H9 (cell line): Measurements from ENCODE around the gene IFFO2. TPM values are rescaled to one million over a fixed set of nuclear protein-coding genes. Genes with fewer than 3 reads are reported as not detected.

Experiments used
- DNase-seq: peaks from one replicate; pipeline ENCODE4 v3.0.0-alpha.2; 2017
- H2AFZ ChIP-seq: one replicate; pipeline ENCODE4 v1.6.1; 2013; ENCODE audit warnings: mild to moderate bottlenecking, low read length, control low read depth, moderate library complexity
- H2AK5ac ChIP-seq: 2 replicates; pipeline ENCODE4 v1.6.1; 2013; ENCODE audit warnings: low read length, control low read depth, mixed read lengths; ENCODE audit not compliant: insufficient read length
- H2BK120ac ChIP-seq: one replicate; pipeline ENCODE4 v1.6.1; 2013; ENCODE audit warnings: low read depth, mild to moderate bottlenecking, low read length, control low read depth, inconsistent platforms; ENCODE audit not compliant: poor library complexity, severe bottlenecking
- H2BK12ac ChIP-seq: 2 replicates; pipeline ENCODE4 v1.6.1; 2013; ENCODE audit warnings: low read length, control low read depth, mixed read lengths, low read depth; ENCODE audit not compliant: insufficient read length
- H2BK15ac ChIP-seq: 2 replicates; pipeline ENCODE4 v1.6.1; 2013; ENCODE audit warnings: low read depth, low read length, control low read depth
- H2BK20ac ChIP-seq: one replicate; pipeline ENCODE4 v1.6.1; 2013; ENCODE audit warnings: low read depth, mild to moderate bottlenecking, low read length, control low read depth, inconsistent platforms; ENCODE audit not compliant: poor library complexity, severe bottlenecking
- H2BK5ac ChIP-seq: 2 replicates; pipeline ENCODE4 v1.6.1; 2013; ENCODE audit warnings: low read length, control low read depth, mixed read lengths; ENCODE audit not compliant: insufficient read length
- H3K14ac ChIP-seq: 2 replicates; pipeline ENCODE4 v1.6.1; 2013; ENCODE audit warnings: low read length, control low read depth; ENCODE audit not compliant: insufficient read depth
- H3K18ac ChIP-seq: 2 replicates; pipeline ENCODE4 v1.6.1; 2013; ENCODE audit warnings: low read depth, mild to moderate bottlenecking, mixed read lengths, low read length, control low read depth; ENCODE audit not compliant: insufficient read length
- H3K23ac ChIP-seq: 2 replicates; pipeline ENCODE4 v1.6.1; 2013; ENCODE audit warnings: low read length, control low read depth, mixed read lengths, low read depth; ENCODE audit not compliant: insufficient read length
- H3K23me2 ChIP-seq: 2 replicates; pipeline ENCODE4 v1.6.1; 2013; ENCODE audit warnings: low read depth, mild to moderate bottlenecking, mixed read lengths, low read length, control low read depth; ENCODE audit not compliant: insufficient read length, poor library complexity, severe bottlenecking
- H3K27ac ChIP-seq: 2 replicates; pipeline ENCODE4 v1.5.1; 2013; ENCODE audit warnings: low read length, control low read depth, mixed read lengths, low read depth; ENCODE audit not compliant: insufficient read length
- H3K27me3 ChIP-seq: 2 replicates; pipeline ENCODE4 v1.6.1; 2013; ENCODE audit warnings: low read length, control low read depth, inconsistent platforms; ENCODE audit not compliant: insufficient read depth
- H3K4ac ChIP-seq: 2 replicates; pipeline ENCODE4 v1.6.1; 2013; ENCODE audit warnings: low read depth, mild to moderate bottlenecking, control low read depth, inconsistent platforms, low read length, moderate library complexity
- H3K4me1 ChIP-seq: 2 replicates; pipeline ENCODE4 v1.6.1; 2013; ENCODE audit warnings: low read length, control low read depth, inconsistent platforms; ENCODE audit not compliant: insufficient read depth
- H3K4me2 ChIP-seq: 2 replicates; pipeline ENCODE4 v1.6.1; 2013; ENCODE audit warnings: low read length, control low read depth, mixed read lengths; ENCODE audit not compliant: insufficient read length, insufficient read depth
- H3K56ac ChIP-seq: 2 replicates; pipeline ENCODE4 v1.6.1; 2013; ENCODE audit warnings: low read depth, mild to moderate bottlenecking, mixed read lengths, low read length, control low read depth; ENCODE audit not compliant: insufficient read length
- H3K79me1 ChIP-seq: 2 replicates; pipeline ENCODE4 v1.6.1; 2013; ENCODE audit warnings: low read depth, mild to moderate bottlenecking, moderate library complexity, low read length, control low read depth, inconsistent platforms; ENCODE audit not compliant: insufficient read depth, poor library complexity, severe bottlenecking
- H3K79me2 ChIP-seq: 2 replicates; pipeline ENCODE4 v1.6.1; 2013; ENCODE audit warnings: low read length, control low read depth, inconsistent platforms; ENCODE audit not compliant: insufficient read depth
- H3K9ac ChIP-seq: 2 replicates; pipeline ENCODE4 v1.6.1; 2013; ENCODE audit warnings: low read length, control low read depth, mixed read lengths; ENCODE audit not compliant: insufficient read length; ENCODE audit errors: extremely low read depth
- H3K9me3 ChIP-seq: one replicate; pipeline ENCODE4 v1.6.1; 2013; ENCODE audit warnings: low read depth, low read length, inconsistent platforms; ENCODE audit not compliant: control insufficient read depth
- H3T11ph ChIP-seq: one replicate; pipeline ENCODE4 v1.6.1; 2013; ENCODE audit warnings: mild to moderate bottlenecking, low read length, control low read depth, inconsistent platforms
- H4K20me1 ChIP-seq: one replicate; pipeline ENCODE4 v1.6.1; 2013; ENCODE audit not compliant: control insufficient read depth, insufficient read length, insufficient read depth
- H4K5ac ChIP-seq: 2 replicates; pipeline ENCODE4 v1.6.1; 2013; ENCODE audit warnings: low read depth, mild to moderate bottlenecking, mixed read lengths, low read length, control low read depth; ENCODE audit not compliant: insufficient read length
- H4K8ac ChIP-seq: replicated peaks from 2 replicates; pipeline ENCODE4 v1.6.1; 2013; ENCODE audit warnings: low read length, control low read depth, mixed read lengths, low read depth; ENCODE audit not compliant: insufficient read length
- H4K91ac ChIP-seq: 2 replicates; pipeline ENCODE4 v1.6.1; 2013; ENCODE audit warnings: low read depth, mild to moderate bottlenecking, moderate library complexity, mixed read lengths, low read length, control low read depth; ENCODE audit not compliant: insufficient read length
- H3K27ac Mint-ChIP-seq, 3 experiments: 2 replicates in 2 of 3; 3 replicates in 1 of 3; pipeline ENCODE4 v1.8.0; 2020 to 2021; ENCODE audit warnings: mixed read lengths in 3 of 3, mild to moderate bottlenecking in 1 of 3, moderate library complexity in 1 of 3
- H3K27me3 Mint-ChIP-seq: 2 replicates; pipeline ENCODE4 v1.8.0; 2021; ENCODE audit warnings: low read depth, mild to moderate bottlenecking, moderate library complexity, mixed read lengths
- H3K36me3 Mint-ChIP-seq, 3 experiments: 2 replicates in 2 of 3; 3 replicates in 1 of 3; pipeline ENCODE4 v1.8.0; 2020 to 2021; ENCODE audit warnings: low read depth in 3 of 3, mixed read lengths in 3 of 3; ENCODE audit not compliant: insufficient read depth in 1 of 3
- H3K4me1 Mint-ChIP-seq, 2 experiments: 2 replicates each; pipeline ENCODE4 v1.8.0; 2020; ENCODE audit warnings: mixed read lengths in 2 of 2
- H3K4me3 Mint-ChIP-seq, 2 experiments: 2 replicates in 1 of 2; 3 replicates in 1 of 2; pipeline ENCODE4 v1.8.0; 2020 to 2021; ENCODE audit warnings: mild to moderate bottlenecking in 2 of 2, mixed read lengths in 2 of 2, moderate library complexity in 1 of 2
- H3K9me3 Mint-ChIP-seq, 2 experiments: 2 replicates in 1 of 2; 3 replicates in 1 of 2; pipeline ENCODE4 v1.8.0; 2020; ENCODE audit warnings: mild to moderate bottlenecking in 2 of 2, mixed read lengths in 2 of 2, moderate library complexity in 1 of 2
- CTCF ChIP-seq: fragments of 200-600 bp; sonication (generic); conservative IDR thresholded peaks from 3 replicates; pipeline ENCODE4 v1.8.0; 2021; ENCODE audit warnings: antibody characterized with exemption, mild to moderate bottlenecking
- WGBS: extraction: QIAGEN DNeasy Blood & Tissue Kit; methylation state at CpG from one replicate; pipeline ENCODE4 v1.1.7; 2013; ENCODE audit warnings: missing lambda C conversion rate, low lambda C conversion rate, mixed read lengths; ENCODE audit not compliant: insufficient read length; ENCODE audit errors: extremely low coverage; 5-methylcytosine and 5-hydroxymethylcytosine counted together
- total RNA-seq: library from RNA; stranded (reverse); gene quantifications from 2 replicates; pipeline ENCODE4 v1.2.1, GENCODE V29; 2021

The IFFO2 gene
- total RNA-seq, 1 experiment from 2014 or later, result 3.6 TPM

GRCh38 chr1:18957136-18957521 lies 653 bp upstream of the IFFO2 start:
- H3K9me3 ChIP-seq, result no peaks in the 10 kb centered on the region
- no peak overlapping the region for H2AFZ ChIP-seq
- WGBS, result no CpG with 5 or more reads among the region's 27 CpGs
- Mint-ChIP-seq H3K4me1 (peaks cover 12 to 28% of the 10 kb centered on the region in 2 experiments), H3K27ac (peak overlapping the region in 1 of 3 experiments; percentile 80; a peak in 1 of 7 replicates), H3K36me3 (no peaks in the 10 kb centered on the region; a peak in 1 of 7 replicates), H3K4me3 (peak overlapping the region; percentile 73 to 88), H3K9me3 (no peaks in the 10 kb centered on the region), H3K27me3 (peaks cover 65% of the 10 kb centered on the region)
- no peak for TF ChIP-seq CTCF
- peaks cover 5% of the 10 kb centered on the region for H3K23me2 ChIP-seq
- H2BK12ac ChIP-seq, result no peak overlapping the region
- no peak overlapping the region for H2BK5ac ChIP-seq
- peak; percentile 63 for DNase-seq
- H3K9ac ChIP-seq, result no peak overlapping the region
- H3T11ph ChIP-seq, result no peak overlapping the region
- no peak overlapping the region for H4K8ac ChIP-seq
- no peak overlapping the region for H3K23ac ChIP-seq
- no peaks in the 10 kb centered on the region for H3K79me2 ChIP-seq
- H4K91ac ChIP-seq, result no peak overlapping the region
- no peaks in the 10 kb centered on the region; the same call in 1 of the 2 replicates for H3K4me1 ChIP-seq
- peaks cover 5% of the 10 kb centered on the region; the same call in 1 of the 2 replicates for H3K27me3 ChIP-seq
- no peak overlapping the region for H2BK120ac ChIP-seq
- H3K4me2 ChIP-seq, result peak overlapping the region; percentile 30
- no peak overlapping the region for H3K4ac ChIP-seq
- H3K18ac ChIP-seq, result peak overlapping the region; percentile 16
- no peak overlapping the region for H2BK20ac ChIP-seq
- H3K56ac ChIP-seq, result no peak overlapping the region
- no peak overlapping the region for H3K27ac ChIP-seq
- no peaks in the 10 kb centered on the region for H3K79me1 ChIP-seq
- H4K5ac ChIP-seq, result no peak overlapping the region
- no peak overlapping the region for H2AK5ac ChIP-seq
- H3K14ac ChIP-seq, result 0 out of 2 replicates have a peak overlapping the region, but pooled peaks have one; percentile 63
- no peak overlapping the region for H2BK15ac ChIP-seq
- H4K20me1 ChIP-seq, result no peaks in the 10 kb centered on the region
